ENCODE results near the gene PRRT1.
"Not testable (repeated sequence)": the region's sequence is repeated elsewhere in the genome, so short reads cannot be mapped to it uniquely, and the experiment has no call there.

The PRRT1 gene

GRCh38 chr6:32117461-32117860, 34.3 kb downstream of the PRRT1 start:
- no peak for DNase-seq

GRCh38 chr6:32116674-32117073, 35.1 kb downstream of the PRRT1 start:
- DNase-seq: no peak

- DNase-seq: no peak
Observed at GRCh38 chr6:32115623-32116022, 36.1 kb downstream of the PRRT1 start.

GRCh38 chr6:32114796-32115195, 36.9 kb downstream of the PRRT1 start:
- DNase-seq: no peak

- no peak for DNase-seq
Observed at GRCh38 chr6:32113386-32114352, 38.1 kb downstream of the PRRT1 start.

- no peak for DNase-seq
Observed at GRCh38 chr6:32112431-32112980, 39.2 kb downstream of the PRRT1 start.

GRCh38 chr6:32111424-32112066, 40.2 kb downstream of the PRRT1 start:
- no peak for DNase-seq

- DNase-seq: no peak
Observed at GRCh38 chr6:32110632-32111031, 41.1 kb downstream of the PRRT1 start.

GRCh38 chr6:32109765-32110160, 42.0 kb downstream of the PRRT1 start:
- DNase-seq: no peak

GRCh38 chr6:32109114-32109764, 42.5 kb downstream of the PRRT1 start, which contains the start of gene TNXB:
TNXB (minus strand) TSS chr6:32109338; CDS start chr6:32098198, 11,140 bp downstream.
- no peak for DNase-seq

GRCh38 chr6:32108727-32109113, 43.0 kb downstream of the PRRT1 start:
- no peak for DNase-seq

- DNase-seq: no peak
Observed at GRCh38 chr6:32108094-32108627, 43.6 kb downstream of the PRRT1 start.

GRCh38 chr6:32107406-32107805, 44.3 kb downstream of the PRRT1 start:
- no peak for DNase-seq

GRCh38 chr6:32105433-32105832, 46.3 kb downstream of the PRRT1 start:
- no peak for DNase-seq

GRCh38 chr6:32102255-32102654, 49.5 kb downstream of the PRRT1 start:
- DNase-seq: no peak

- DNase-seq: not testable (repeated sequence)
Observed at GRCh38 chr6:32100251-32100650, 51.5 kb downstream of the PRRT1 start.
